Measurements from ENCODE around the gene ETF1.

ETF1 gene

DNA sequence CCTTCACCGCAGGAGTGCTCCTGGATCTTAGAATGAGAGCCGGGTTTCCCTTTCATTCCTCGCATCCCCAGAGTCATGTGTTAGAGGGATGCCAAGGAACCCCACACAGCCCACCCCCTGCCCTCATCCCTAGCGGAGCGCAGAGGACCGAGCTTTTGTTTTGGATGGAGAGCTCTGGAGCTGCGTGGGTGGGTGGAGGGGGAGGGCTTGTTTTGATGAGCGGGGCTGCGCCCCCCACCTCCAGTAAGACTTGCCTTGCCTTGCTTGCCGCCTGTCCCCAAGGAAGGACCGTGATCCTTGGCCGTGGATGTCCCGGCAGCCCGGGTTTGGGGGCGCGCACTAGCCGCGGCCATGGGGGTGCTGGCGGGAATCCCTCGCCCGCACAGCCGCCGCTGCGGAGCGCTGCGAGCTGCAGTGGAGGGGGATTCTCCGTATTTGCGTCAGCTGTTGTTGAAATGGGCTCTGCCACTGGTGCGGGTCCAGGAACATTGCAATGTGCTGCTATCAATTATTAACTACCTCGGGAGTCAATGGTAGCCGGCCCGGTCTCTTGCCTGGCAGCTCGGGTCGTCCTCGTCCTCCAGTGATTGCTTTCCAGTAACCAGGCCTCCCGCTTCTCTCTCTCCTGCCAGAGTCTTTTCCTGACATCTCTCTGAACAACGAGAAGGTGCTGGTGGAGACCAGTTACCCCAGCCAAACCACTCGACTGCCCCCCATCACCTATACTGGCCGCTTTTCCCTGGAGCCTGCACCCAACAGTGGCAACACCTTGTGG is 76.7 kb downstream of the ETF1 start:
- peak; percentile 66 for DNase-seq (ENCODE audit: low read depth)
- peak overlapping the region; percentile 84 for H3K4me3 ChIP-seq (ENCODE audit: low read length)
- TF ChIP-seq, protein P1, sequence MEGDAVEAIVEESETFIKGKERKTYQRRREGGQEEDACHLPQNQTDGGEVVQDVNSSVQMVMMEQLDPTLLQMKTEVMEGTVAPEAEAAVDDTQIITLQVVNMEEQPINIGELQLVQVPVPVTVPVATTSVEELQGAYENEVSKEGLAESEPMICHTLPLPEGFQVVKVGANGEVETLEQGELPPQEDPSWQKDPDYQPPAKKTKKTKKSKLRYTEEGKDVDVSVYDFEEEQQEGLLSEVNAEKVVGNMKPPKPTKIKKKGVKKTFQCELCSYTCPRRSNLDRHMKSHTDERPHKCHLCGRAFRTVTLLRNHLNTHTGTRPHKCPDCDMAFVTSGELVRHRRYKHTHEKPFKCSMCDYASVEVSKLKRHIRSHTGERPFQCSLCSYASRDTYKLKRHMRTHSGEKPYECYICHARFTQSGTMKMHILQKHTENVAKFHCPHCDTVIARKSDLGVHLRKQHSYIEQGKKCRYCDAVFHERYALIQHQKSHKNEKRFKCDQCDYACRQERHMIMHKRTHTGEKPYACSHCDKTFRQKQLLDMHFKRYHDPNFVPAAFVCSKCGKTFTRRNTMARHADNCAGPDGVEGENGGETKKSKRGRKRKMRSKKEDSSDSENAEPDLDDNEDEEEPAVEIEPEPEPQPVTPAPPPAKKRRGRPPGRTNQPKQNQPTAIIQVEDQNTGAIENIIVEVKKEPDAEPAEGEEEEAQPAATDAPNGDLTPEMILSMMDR (conservative IDR thresholded peaks at IDR 0.05; ENCODE audit: low read length): no peak

DNA sequence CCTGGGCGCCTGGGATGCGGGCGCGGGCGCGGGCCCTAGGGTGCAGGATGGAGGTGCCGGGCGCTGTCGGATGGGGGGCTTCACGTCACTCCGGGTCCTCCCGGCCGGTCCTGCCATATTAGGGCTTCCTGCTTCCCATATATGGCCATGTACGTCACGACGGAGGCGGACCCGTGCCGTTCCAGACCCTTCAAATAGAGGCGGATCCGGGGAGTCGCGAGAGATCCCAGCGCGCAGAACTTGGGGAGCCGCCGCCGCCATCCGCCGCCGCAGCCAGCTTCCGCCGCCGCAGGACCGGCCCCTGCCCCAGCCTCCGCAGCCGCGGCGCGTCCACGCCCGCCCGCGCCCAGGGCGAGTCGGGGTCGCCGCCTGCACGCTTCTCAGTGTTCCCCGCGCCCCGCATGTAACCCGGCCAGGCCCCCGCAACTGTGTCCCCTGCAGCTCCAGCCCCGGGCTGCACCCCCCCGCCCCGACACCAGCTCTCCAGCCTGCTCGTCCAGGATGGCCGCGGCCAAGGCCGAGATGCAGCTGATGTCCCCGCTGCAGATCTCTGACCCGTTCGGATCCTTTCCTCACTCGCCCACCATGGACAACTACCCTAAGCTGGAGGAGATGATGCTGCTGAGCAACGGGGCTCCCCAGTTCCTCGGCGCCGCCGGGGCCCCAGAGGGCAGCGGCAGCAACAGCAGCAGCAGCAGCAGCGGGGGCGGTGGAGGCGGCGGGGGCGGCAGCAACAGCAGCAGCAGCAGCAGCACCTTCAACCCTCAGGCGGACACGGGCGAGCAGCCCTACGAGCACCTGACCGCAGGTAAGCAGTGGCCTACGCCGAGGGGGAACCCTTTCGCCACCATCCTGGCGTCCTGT is 77.5 kb downstream of the ETF1 start, which contains the start of gene EGR1:
EGR1 (plus strand) TSS at position 219 of the 864 bp plus-strand sequence; CDS start at position 502, 283 bp downstream.
- DNase-seq (ENCODE audit: low read depth): peak; percentile 93
- TF ChIP-seq, protein P1 (conservative IDR thresholded peaks at IDR 0.05; ENCODE audit: low read length): peak; percentile 12
- peak within 1 kb of the TSS; percentile 84 for H3K4me3 ChIP-seq (ENCODE audit: low read length)

DNA sequence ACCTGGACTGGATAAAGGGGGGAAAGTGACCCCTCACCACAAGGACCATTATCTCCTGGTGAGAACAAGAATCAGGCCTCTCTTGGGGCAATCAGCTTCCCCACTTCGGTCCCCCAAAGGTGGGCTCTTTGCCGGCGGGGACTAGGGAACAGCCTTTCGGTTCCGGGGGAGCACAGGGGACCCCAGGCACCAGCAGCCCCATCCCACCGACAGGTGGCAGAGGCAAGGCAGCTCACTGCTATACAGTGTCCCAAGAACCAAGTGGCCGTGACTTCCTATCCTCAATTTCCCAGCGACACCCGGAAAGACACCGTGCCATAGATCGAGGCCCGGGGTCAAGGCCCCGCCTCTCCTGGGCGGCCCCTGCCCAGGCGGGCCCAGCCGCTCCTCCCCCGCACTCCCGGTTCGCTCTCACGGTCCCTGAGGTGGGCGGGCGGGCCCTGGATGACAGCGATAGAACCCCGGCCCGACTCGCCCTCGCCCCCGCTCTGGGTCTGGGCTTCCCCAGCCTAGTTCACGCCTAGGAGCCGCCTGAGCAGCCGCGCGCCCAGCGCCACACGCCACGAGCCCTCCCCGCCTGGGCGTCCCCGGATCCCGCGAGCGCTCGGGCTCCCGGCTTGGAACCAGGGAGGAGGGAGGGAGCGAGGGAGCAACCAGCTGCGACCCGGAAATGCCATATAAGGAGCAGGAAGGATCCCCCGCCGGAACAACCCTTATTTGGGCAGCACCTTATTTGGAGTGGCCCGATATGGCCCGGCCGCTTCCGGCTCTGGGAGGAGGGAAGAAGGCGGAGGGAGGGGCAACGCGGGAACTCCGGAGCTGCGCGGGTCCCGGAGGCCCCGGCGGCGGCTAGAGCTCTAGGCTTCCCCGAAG is 78.4 kb downstream of the ETF1 start:
- TF ChIP-seq, protein P1 (conservative IDR thresholded peaks at IDR 0.05; ENCODE audit: low read length): no peak
- peak; percentile 99 for DNase-seq (ENCODE audit: low read depth)
- peak overlapping the region; percentile 84 for H3K4me3 ChIP-seq (ENCODE audit: low read length)

DNA sequence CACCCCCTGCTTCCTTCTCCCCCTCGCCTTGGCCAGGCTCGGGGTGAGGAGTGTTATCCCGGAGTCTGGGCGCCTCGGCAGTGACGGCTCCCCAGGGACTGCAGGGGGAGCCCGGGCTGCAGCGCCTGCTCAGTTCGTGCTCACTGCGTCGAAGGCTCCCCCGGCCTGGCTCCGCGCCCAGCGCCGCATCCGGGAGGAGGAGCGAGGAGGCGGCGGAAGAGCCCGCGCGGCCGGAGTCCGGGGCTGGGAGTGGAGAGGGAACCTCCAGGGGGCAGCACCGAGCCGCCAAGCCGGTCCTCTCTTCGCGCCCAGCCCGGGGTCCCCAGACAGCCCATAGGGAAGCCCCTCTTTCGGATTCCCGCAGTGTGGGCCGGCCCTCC is 79.0 kb downstream of the ETF1 start:
- peak overlapping the region; percentile 84 for H3K4me3 ChIP-seq (ENCODE audit: low read length)
- TF ChIP-seq, protein P1 (conservative IDR thresholded peaks at IDR 0.05; ENCODE audit: low read length): peak; percentile 64
- peak; percentile 94 for DNase-seq (ENCODE audit: low read depth)

DNA sequence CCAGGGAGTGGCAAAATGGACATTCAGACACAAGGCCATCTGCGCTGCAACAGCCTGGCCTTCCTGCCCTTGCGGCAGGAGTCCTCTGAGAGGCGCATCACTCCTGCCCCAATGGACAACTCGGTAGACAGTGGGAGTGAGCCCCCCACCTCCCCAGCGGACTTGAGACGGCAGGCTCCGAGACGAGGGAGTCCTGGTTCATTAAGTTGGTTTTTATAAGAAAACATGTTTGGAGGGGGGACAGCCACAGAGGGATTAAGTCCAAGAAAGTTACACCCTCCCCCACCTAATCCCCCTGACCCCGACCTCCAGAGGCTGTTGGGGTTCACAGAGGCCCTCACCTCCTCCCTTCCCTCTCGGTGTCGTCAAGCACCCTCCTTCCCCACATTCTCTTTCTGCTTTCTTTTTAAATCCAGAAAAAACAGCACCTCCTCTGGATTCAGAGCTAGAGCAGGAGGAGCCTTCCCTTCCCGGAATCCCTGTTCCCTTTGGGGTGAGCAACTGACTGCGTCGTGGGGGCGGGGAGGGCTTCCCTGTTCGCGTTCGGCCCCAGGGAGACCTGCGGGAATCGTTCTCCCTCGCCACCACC is 79.5 kb downstream of the ETF1 start:
- peak overlapping the region; percentile 78 for H3K4me3 ChIP-seq (ENCODE audit: low read length)
- DNase-seq (ENCODE audit: low read depth): peak; percentile 46
- TF ChIP-seq, protein P1 (conservative IDR thresholded peaks at IDR 0.05; ENCODE audit: low read length): peak; percentile 47

DNA sequence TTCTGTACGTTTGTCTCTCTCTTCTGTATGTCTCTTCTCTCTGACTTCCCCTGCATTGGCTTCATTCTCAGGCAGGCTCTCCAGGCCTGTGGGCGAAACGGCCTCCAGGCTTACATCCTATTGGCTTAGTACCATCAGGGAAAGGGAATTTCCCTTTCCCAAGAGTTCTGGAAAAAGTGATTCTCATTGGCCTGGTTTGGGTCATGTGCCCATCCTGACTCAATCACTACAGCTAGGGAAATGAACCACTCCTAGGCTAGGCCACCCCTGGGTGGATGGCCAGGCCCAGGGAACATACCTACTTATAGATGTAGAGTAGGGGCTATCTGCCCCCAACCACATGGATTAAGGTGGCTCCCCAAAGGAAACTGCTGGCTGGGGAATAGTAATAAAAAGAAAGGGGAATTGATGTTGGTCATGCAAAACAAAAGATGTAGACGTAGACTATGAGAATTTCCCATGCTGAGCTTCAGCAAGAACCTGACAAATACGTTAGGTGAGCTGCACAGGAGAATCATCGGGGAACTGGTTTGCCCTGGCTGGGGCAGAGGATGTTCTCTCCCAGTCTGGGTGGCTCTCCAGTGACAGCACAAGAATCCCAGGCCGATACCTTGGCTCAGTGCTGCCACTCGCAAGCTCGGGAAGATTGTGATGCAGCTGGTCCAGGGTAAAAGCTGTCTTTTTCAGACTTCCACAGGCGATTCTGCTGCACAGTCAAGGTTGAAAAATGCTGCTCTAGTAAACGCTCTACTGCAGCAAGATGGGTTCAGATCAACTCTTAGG is 81.5 kb downstream of the ETF1 start:
- no peak overlapping the region for H3K4me3 ChIP-seq (ENCODE audit: low read length)
- peak; percentile 81 for DNase-seq (ENCODE audit: low read depth)
- TF ChIP-seq, protein P1 (conservative IDR thresholded peaks at IDR 0.05; ENCODE audit: low read length): no peak
